ENCODE results near the gene CLCN7.

DNA sequence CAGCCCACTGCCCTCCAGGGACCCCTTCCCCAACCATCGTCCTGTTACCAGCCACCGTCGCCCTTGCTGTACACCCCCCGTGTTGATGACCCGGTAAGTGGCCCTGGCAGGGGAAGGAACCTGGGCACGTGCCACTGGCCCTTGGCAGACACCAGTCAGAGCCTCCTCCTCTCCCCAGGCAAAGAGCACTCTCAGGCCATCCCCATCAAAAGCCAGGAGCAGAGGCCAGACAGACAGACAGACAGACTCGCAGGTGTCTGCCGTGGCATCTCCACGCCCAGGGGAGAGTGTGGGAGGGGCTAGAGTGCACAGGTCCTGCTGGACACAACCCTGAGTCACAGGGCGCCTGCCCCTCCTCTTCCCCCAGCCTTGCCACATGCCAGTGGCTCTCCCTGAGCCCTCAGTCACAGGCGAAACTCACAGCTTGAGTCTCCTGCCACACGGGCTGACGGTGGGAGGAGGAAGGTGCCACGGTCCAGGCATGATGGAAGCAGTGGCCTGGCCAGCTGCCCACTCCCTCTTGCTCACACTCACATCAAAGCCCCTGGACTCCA, 7.8 kb downstream of the CLCN7 start:
- TF ChIP-seq, protein P1, sequence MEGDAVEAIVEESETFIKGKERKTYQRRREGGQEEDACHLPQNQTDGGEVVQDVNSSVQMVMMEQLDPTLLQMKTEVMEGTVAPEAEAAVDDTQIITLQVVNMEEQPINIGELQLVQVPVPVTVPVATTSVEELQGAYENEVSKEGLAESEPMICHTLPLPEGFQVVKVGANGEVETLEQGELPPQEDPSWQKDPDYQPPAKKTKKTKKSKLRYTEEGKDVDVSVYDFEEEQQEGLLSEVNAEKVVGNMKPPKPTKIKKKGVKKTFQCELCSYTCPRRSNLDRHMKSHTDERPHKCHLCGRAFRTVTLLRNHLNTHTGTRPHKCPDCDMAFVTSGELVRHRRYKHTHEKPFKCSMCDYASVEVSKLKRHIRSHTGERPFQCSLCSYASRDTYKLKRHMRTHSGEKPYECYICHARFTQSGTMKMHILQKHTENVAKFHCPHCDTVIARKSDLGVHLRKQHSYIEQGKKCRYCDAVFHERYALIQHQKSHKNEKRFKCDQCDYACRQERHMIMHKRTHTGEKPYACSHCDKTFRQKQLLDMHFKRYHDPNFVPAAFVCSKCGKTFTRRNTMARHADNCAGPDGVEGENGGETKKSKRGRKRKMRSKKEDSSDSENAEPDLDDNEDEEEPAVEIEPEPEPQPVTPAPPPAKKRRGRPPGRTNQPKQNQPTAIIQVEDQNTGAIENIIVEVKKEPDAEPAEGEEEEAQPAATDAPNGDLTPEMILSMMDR (IDR thresholded peaks at IDR 0.05), result no peak
- no peak for TF ChIP-seq POLR2AphosphoS5 (IDR thresholded peaks at IDR 0.05)
- TF ChIP-seq POLR2A (IDR thresholded peaks at IDR 0.05), result no peak
